Measurements from ENCODE around the gene CD209. TPM values are rescaled to one million over a fixed set of nuclear protein-coding genes. Genes with fewer than 3 reads are reported as not detected.

The CD209 gene
- total RNA-seq, 4 donors from 2014 or later = 4.0 to 13.1 (median 8.4) TPM

GRCh38 chr19:7781157-7781556 lies 33.8 kb upstream of the CD209 start:
- Histone ChIP-seq H3K4me1 (no peaks in the 10 kb centered on the region), H3K36me3 (no peaks in the 10 kb centered on the region), H3K27ac (replicated peaks in 1 of 4) (no peak overlapping the region), H3K9me3 (peaks cover 0 to 6% (median 0%) of the 10 kb centered on the region in 4 donors), H3K27me3 (peaks cover 0 to 66% (median 0%) of the 10 kb centered on the region in 4 donors), H3K4me3 (no peak overlapping the region)
- TF ChIP-seq EP300 (IDR thresholded peaks at IDR 0.05) = no peak
- no peak for TF ChIP-seq CTCF (IDR thresholded peaks at IDR 0.05)
- TF ChIP-seq POLR2AphosphoS5 (IDR thresholded peaks at IDR 0.05) = no peak
- no peak for TF ChIP-seq POLR2A (IDR thresholded peaks at IDR 0.05; ENCODE audit: low read depth)
- DNase-seq (ENCODE audit: extremely low spot score) = no peak
- intact Hi-C loops (cut with DNase I) = no loop called here
- WGBS = 43% methylated on average over 12 of the region's 12 CpGs

GRCh38 chr19:7779631-7780486 lies 32.5 kb upstream of the CD209 start:
- TF ChIP-seq POLR2A (IDR thresholded peaks at IDR 0.05; ENCODE audit: low read depth) = no peak
- TF ChIP-seq POLR2AphosphoS5 (IDR thresholded peaks at IDR 0.05) = no peak
- TF ChIP-seq EP300 (IDR thresholded peaks at IDR 0.05) = no peak
- TF ChIP-seq CTCF (IDR thresholded peaks at IDR 0.05) = no peak
- intact Hi-C loops (cut with DNase I) = no loop called here
- peaks cover 0 to 59% (median 0%) of the 10 kb centered on the region in 4 donors for H3K27me3 ChIP-seq
- 71% methylated on average over 26 of the region's 26 CpGs for WGBS
- H3K36me3 ChIP-seq = no peaks in the 10 kb centered on the region
- no peak for DNase-seq (ENCODE audit: extremely low spot score)
- H3K27ac ChIP-seq (replicated peaks in 1 of 4) = no peak overlapping the region
- H3K4me1 ChIP-seq = no peaks in the 10 kb centered on the region
- H3K4me3 ChIP-seq = no peak overlapping the region
- peaks cover 0 to 3% (median 0%) of the 10 kb centered on the region in 4 donors for H3K9me3 ChIP-seq

- TF ChIP-seq POLR2A (IDR thresholded peaks at IDR 0.05; ENCODE audit: low read depth) = no peak
- no peak for TF ChIP-seq CTCF (IDR thresholded peaks at IDR 0.05)
- TF ChIP-seq EP300 (IDR thresholded peaks at IDR 0.05) = no peak
- H3K4me1 ChIP-seq = no peaks in the 10 kb centered on the region
- intact Hi-C loops (cut with DNase I) = no loop called here
- WGBS = 56% methylated on average over 5 of the region's 5 CpGs
- peaks cover 0 to 59% (median 0%) of the 10 kb centered on the region in 4 donors for H3K27me3 ChIP-seq
- no peak overlapping the region for H3K4me3 ChIP-seq
- no peak for DNase-seq (ENCODE audit: extremely low spot score)
- H3K36me3 ChIP-seq = no peaks in the 10 kb centered on the region
- no peaks in the 10 kb centered on the region for H3K9me3 ChIP-seq
- no peak overlapping the region for H3K27ac ChIP-seq (replicated peaks in 1 of 4)
Measured at GRCh38 chr19:7778081-7778480, 30.7 kb upstream of the CD209 start.

GRCh38 chr19:7775761-7776160 lies 28.4 kb upstream of the CD209 start:
- peaks cover 0 to 55% (median 0%) of the 10 kb centered on the region in 4 donors for H3K27me3 ChIP-seq
- WGBS = 88% methylated on average over 9 of the region's 9 CpGs
- H3K9me3 ChIP-seq = no peaks in the 10 kb centered on the region
- no peak for DNase-seq (ENCODE audit: extremely low spot score)
- no peaks in the 10 kb centered on the region for H3K4me1 ChIP-seq
- intact Hi-C loops (cut with DNase I) = no loop called here
- TF ChIP-seq EP300 (IDR thresholded peaks at IDR 0.05) (no peak), POLR2A (IDR thresholded peaks at IDR 0.05; ENCODE audit: low read depth) (no peak), POLR2AphosphoS5 (IDR thresholded peaks at IDR 0.05) (no peak), CTCF (IDR thresholded peaks at IDR 0.05) (no peak)
- H3K27ac ChIP-seq (replicated peaks in 1 of 4) = no peak overlapping the region
- no peak overlapping the region for H3K4me3 ChIP-seq
- no peaks in the 10 kb centered on the region for H3K36me3 ChIP-seq
